Measurements from ENCODE around the gene INPP5D. TPM values are rescaled to one million over a fixed set of nuclear protein-coding genes. Genes with fewer than 3 reads are reported as not detected.

The INPP5D gene
- total RNA-seq, 1 donor from 2014 or later: 79.2 TPM

DNA sequence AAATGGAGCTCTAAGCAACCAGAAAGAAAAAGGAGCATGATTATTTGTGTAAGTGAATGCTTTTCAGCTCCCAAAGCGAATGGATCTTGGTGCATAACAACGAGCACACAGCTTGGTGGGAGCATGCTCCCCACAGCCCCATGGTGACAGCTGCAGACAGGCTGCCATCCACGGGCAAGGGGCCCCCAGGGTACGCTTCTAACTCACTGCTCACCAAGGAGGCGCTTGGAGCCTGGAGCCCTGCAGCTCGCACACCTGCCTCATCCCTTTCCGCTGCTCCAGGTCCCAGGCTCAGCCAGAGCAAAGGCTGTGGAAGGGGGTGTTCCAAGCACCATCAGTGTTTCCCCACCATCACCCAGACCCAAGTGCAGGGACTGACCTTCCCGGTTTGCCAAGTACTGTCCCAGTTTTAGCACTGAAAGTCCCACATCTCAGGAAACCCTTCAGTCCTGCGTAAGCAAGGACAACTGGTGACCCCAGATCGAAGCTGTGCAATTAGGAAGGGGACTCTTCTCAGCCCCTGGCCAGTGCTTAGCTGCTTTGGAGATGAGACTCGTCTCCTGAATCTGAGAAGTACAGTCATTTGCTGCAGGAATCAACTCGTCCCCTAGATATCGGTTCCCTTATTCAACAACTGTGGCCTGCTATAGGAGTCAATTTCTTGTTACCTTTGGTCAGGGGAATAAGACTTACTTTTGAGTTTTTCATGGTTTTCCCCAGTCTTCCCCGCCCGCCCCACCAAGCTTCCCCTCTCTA is 141.3 kb downstream of the INPP5D start:
- peak overlapping the region; percentile 65 for H3K4me3 Mint-ChIP-seq (ENCODE audit: unreplicated experiment)
- H3K36me3 Mint-ChIP-seq (ENCODE audit: low read depth, unreplicated experiment): peaks cover 65% of the 10 kb centered on the region
- no peak overlapping the region for H3K27ac Mint-ChIP-seq (ENCODE audit: unreplicated experiment)
- TF ChIP-seq, protein P1, sequence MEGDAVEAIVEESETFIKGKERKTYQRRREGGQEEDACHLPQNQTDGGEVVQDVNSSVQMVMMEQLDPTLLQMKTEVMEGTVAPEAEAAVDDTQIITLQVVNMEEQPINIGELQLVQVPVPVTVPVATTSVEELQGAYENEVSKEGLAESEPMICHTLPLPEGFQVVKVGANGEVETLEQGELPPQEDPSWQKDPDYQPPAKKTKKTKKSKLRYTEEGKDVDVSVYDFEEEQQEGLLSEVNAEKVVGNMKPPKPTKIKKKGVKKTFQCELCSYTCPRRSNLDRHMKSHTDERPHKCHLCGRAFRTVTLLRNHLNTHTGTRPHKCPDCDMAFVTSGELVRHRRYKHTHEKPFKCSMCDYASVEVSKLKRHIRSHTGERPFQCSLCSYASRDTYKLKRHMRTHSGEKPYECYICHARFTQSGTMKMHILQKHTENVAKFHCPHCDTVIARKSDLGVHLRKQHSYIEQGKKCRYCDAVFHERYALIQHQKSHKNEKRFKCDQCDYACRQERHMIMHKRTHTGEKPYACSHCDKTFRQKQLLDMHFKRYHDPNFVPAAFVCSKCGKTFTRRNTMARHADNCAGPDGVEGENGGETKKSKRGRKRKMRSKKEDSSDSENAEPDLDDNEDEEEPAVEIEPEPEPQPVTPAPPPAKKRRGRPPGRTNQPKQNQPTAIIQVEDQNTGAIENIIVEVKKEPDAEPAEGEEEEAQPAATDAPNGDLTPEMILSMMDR (IDR thresholded peaks at IDR 0.05; ENCODE audit: unreplicated experiment): no peak
- peaks cover 4% of the 10 kb centered on the region for H3K4me1 Mint-ChIP-seq (ENCODE audit: unreplicated experiment)
- H3K27me3 Mint-ChIP-seq (ENCODE audit: unreplicated experiment): peaks cover 13% of the 10 kb centered on the region
- no peaks in the 10 kb centered on the region for H3K9me3 Mint-ChIP-seq (ENCODE audit: unreplicated experiment)
- DNase-seq (ENCODE audit: low spot score): no peak

DNA sequence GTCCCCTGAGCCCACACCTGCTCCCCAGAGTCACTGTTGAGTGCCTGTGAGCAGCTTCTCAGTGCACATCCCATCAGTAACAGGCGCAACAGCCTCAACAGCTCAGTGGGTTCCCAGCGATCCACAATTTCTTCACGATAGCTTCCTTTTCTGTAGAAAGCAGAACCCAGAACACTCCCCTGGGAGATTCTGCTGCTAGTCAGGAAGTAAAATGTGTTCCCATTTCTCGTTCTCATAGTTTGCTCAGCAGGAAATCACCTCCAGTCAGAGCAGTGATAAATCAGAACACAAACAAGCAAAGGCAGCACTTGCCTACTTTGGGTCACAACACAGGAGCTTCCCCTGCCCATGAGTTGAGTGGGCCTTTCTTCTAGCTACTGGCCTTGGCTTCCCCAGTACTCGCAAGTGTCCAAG is 142.4 kb downstream of the INPP5D start:
- Mint-ChIP-seq H3K27ac (ENCODE audit: unreplicated experiment) (no peak overlapping the region), H3K4me1 (ENCODE audit: unreplicated experiment) (peaks cover 7% of the 10 kb centered on the region), H3K36me3 (ENCODE audit: low read depth, unreplicated experiment) (peaks cover 57% of the 10 kb centered on the region), H3K4me3 (ENCODE audit: unreplicated experiment) (no peak overlapping the region), H3K27me3 (ENCODE audit: unreplicated experiment) (peaks cover 11% of the 10 kb centered on the region), H3K9me3 (ENCODE audit: unreplicated experiment) (no peaks in the 10 kb centered on the region)
- no peak for DNase-seq (ENCODE audit: low spot score)
- TF ChIP-seq, protein P1 (IDR thresholded peaks at IDR 0.05; ENCODE audit: unreplicated experiment): no peak

DNA sequence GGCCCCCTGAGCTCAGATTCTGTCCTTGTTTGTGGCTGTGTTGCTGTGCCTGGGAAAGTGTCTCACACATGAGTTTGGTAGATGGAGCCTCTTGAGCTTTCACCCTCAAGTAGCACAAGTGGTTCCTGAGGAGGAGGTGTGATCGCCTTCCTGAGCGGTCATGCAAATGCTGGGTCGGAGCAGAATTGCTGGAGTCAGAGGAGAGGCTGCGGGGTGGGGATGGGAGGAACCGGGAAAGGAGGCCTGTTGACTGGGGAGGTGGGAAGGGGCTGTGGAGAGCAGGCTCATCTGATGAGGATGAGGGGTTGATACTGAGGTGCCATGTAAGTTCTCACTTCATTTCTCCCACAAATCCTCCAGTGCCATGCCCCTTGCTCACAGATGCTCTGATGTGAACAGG is 142.9 kb downstream of the INPP5D start:
- Mint-ChIP-seq H3K27ac (ENCODE audit: unreplicated experiment) (no peak overlapping the region), H3K36me3 (ENCODE audit: low read depth, unreplicated experiment) (peaks cover 54% of the 10 kb centered on the region), H3K4me1 (ENCODE audit: unreplicated experiment) (peaks cover 10% of the 10 kb centered on the region), H3K9me3 (ENCODE audit: unreplicated experiment) (no peaks in the 10 kb centered on the region), H3K27me3 (ENCODE audit: unreplicated experiment) (peaks cover 13% of the 10 kb centered on the region), H3K4me3 (ENCODE audit: unreplicated experiment) (no peak overlapping the region)
- DNase-seq (ENCODE audit: low spot score): no peak
- TF ChIP-seq, protein P1 (IDR thresholded peaks at IDR 0.05; ENCODE audit: unreplicated experiment): no peak

DNA sequence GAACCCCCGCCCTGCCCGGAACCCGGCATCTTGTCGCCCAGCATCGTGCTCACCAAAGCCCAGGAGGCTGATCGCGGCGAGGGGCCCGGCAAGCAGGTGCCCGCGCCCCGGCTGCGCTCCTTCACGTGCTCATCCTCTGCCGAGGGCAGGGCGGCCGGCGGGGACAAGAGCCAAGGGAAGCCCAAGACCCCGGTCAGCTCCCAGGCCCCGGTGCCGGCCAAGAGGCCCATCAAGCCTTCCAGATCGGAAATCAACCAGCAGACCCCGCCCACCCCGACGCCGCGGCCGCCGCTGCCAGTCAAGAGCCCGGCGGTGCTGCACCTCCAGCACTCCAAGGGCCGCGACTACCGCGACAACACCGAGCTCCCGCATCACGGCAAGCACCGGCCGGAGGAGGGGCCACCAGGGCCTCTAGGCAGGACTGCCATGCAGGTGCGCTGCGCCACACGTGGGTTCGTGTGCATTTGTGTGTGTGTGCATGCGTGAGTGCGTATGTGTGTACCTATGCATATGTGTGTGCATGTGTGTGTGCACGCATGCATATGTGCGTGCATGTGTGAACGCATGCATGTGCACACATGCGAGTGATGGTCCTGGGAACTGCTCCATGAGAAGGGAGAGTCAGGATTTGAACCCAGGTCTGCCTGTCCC is 144.3 kb downstream of the INPP5D start:
- Mint-ChIP-seq H3K36me3 (ENCODE audit: low read depth, unreplicated experiment) (peaks cover 53% of the 10 kb centered on the region), H3K4me3 (ENCODE audit: unreplicated experiment) (peak overlapping the region; percentile 72), H3K27ac (ENCODE audit: unreplicated experiment) (no peak overlapping the region), H3K9me3 (ENCODE audit: unreplicated experiment) (no peaks in the 10 kb centered on the region), H3K27me3 (ENCODE audit: unreplicated experiment) (peaks cover 16% of the 10 kb centered on the region), H3K4me1 (ENCODE audit: unreplicated experiment) (peaks cover 18% of the 10 kb centered on the region)
- no peak for DNase-seq (ENCODE audit: low spot score)
- TF ChIP-seq, protein P1 (IDR thresholded peaks at IDR 0.05; ENCODE audit: unreplicated experiment): no peak

Data from endothelial cell (in vitro differentiated cells).